SK-N-SH treated with all-trans-retinoic acid at 6 μM for 48 hours (cell line): Measurements from ENCODE around the gene ARHGEF6.

Experiments
- ATAC-seq: fragments of 200-7000 bp; cut with Tn5 transposase; 3 replicates; pipeline ENCODE4 v1.9.1; 2020; ENCODE audit warnings: mild to moderate bottlenecking, moderate library complexity
- ARNTL ChIP-seq: fragments of 450-650 bp; formaldehyde crosslinking; IDR thresholded peaks from 2 replicates; pipeline ENCODE4 v1.5.0; 2020; ENCODE audit warnings: low read depth, mild to moderate bottlenecking, moderate library complexity, borderline replicate concordance
- BACH2 ChIP-seq: fragments of 250-450 bp; sonication (Bioruptor Pico); IDR thresholded peaks from 2 replicates; pipeline ENCODE4 v1.9.0; 2021; ENCODE audit warnings: mild to moderate bottlenecking, borderline replicate concordance
- CSDC2 ChIP-seq: fragments of 250-450 bp; sonication (Bioruptor Pico); IDR thresholded peaks from 2 replicates; pipeline ENCODE4 v1.5.0; 2020; ENCODE audit warnings: mild to moderate bottlenecking, moderate library complexity
- CSRNP3 ChIP-seq: fragments of 250-450 bp; sonication (Bioruptor Pico); IDR thresholded peaks from 2 replicates; pipeline ENCODE4 v1.5.1; 2021; ENCODE audit warnings: mild to moderate bottlenecking, moderate library complexity
- ESRRG ChIP-seq: fragments of 250-450 bp; sonication (Bioruptor Pico); IDR thresholded peaks from 2 replicates; pipeline ENCODE4 v1.6.1; 2021; ENCODE audit warnings: mild to moderate bottlenecking
- GLIS3 ChIP-seq: fragments of 250-450 bp; sonication (Bioruptor Pico); IDR thresholded peaks from 2 replicates; pipeline ENCODE4 v1.5.0; 2020; ENCODE audit warnings: mild to moderate bottlenecking, moderate library complexity
- ISL1 ChIP-seq: fragments of 250-450 bp; sonication (Bioruptor Pico); IDR thresholded peaks from 2 replicates; pipeline ENCODE4 v2.1.2; 2022; ENCODE audit warnings: mild to moderate bottlenecking, moderate library complexity
- OSR1 ChIP-seq: fragments of 250-450 bp; sonication (Bioruptor Pico); IDR thresholded peaks from 2 replicates; pipeline ENCODE4 v1.8.0; 2022; ENCODE audit warnings: moderate library complexity, mild to moderate bottlenecking, inconsistent platforms
- PATZ1 ChIP-seq: fragments of 250-450 bp; sonication (Bioruptor Pico); IDR thresholded peaks from 2 replicates; pipeline ENCODE4 v1.8.0; 2020; ENCODE audit warnings: mild to moderate bottlenecking, moderate library complexity, borderline replicate concordance
- POU6F1 ChIP-seq: fragments of 250-450 bp; sonication (Bioruptor Pico); IDR thresholded peaks from 2 replicates; pipeline ENCODE4 v1.8.0; 2021; ENCODE audit warnings: low read depth, mild to moderate bottlenecking, moderate library complexity, borderline replicate concordance
- PPARA ChIP-seq: fragments of 250-450 bp; sonication (Bioruptor Pico); IDR thresholded peaks from 2 replicates; pipeline ENCODE4 v1.5.0; 2020; ENCODE audit warnings: mild to moderate bottlenecking, borderline replicate concordance
- RARB ChIP-seq: fragments of 250-450 bp; sonication (Bioruptor Pico); IDR thresholded peaks from 2 replicates; pipeline ENCODE4 v1.8.0; 2021; ENCODE audit warnings: mild to moderate bottlenecking, moderate library complexity
- SNAI2 ChIP-seq: fragments of 250-450 bp; sonication (Bioruptor Pico); IDR thresholded peaks from 2 replicates; pipeline ENCODE4 v1.5.0; 2020; ENCODE audit warnings: mild to moderate bottlenecking, moderate library complexity
- TCF4 ChIP-seq: fragments of 250-450 bp; sonication (Bioruptor Pico); IDR thresholded peaks from 2 replicates; pipeline ENCODE4 v1.8.0; 2021; ENCODE audit warnings: mild to moderate bottlenecking, moderate library complexity, borderline replicate concordance
- TOX ChIP-seq: fragments of 250-450 bp; sonication (Bioruptor Pico); IDR thresholded peaks from 2 replicates; pipeline ENCODE4 v1.8.0; 2021; ENCODE audit warnings: mild to moderate bottlenecking, moderate library complexity, borderline replicate concordance
- TSHZ2 ChIP-seq: fragments of 250-450 bp; sonication (Bioruptor Pico); IDR thresholded peaks from 2 replicates; pipeline ENCODE4 v1.5.0; 2020; ENCODE audit warnings: mild to moderate bottlenecking, moderate library complexity
- ZC3H10 ChIP-seq: fragments of 250-450 bp; sonication (Bioruptor Pico); IDR thresholded peaks from 2 replicates; pipeline ENCODE4 v1.5.1; 2021; ENCODE audit warnings: mild to moderate bottlenecking, moderate library complexity
- ZFP3 ChIP-seq: fragments of 250-450 bp; sonication (Bioruptor Pico); IDR thresholded peaks from 2 replicates; pipeline ENCODE4 v1.5.0; 2020; ENCODE audit warnings: mild to moderate bottlenecking, moderate library complexity
- ZFP30 ChIP-seq: fragments of 450-650 bp; formaldehyde crosslinking; IDR thresholded peaks from 2 replicates; pipeline ENCODE4 v1.5.0; 2022; ENCODE audit warnings: mild to moderate bottlenecking, moderate library complexity
- ZNF565 ChIP-seq: fragments of 450-650 bp; formaldehyde crosslinking; conservative IDR thresholded peaks from 2 replicates; pipeline ENCODE4 v1.5.0; 2020; ENCODE audit warnings: low read depth, mild to moderate bottlenecking, moderate library complexity
- ZNF70 ChIP-seq: fragments of 450-650 bp; formaldehyde crosslinking; IDR thresholded peaks from 2 replicates; pipeline ENCODE4 v1.5.0; 2020; ENCODE audit warnings: mild to moderate bottlenecking, moderate library complexity
- ZNF8 ChIP-seq: fragments of 450-650 bp; formaldehyde crosslinking; IDR thresholded peaks from 2 replicates; pipeline ENCODE4 v1.5.0; 2020; ENCODE audit warnings: mild to moderate bottlenecking, moderate library complexity

The ARHGEF6 gene

GRCh38 chrX:136783159-136783558 lies 2.4 kb upstream of the ARHGEF6 start:
- no peak for ATAC-seq
- no peak for TF ChIP-seq ZFP3 (CRISPR knock-in tag)
- no peak for TF ChIP-seq SNAI2 (CRISPR knock-in tag)
- no peak for TF ChIP-seq BACH2
- TF ChIP-seq RARB (CRISPR knock-in tag) = no peak
- no peak for TF ChIP-seq ESRRG
- TF ChIP-seq ISL1 (CRISPR knock-in tag) = no peak
- TF ChIP-seq ZFP30 = no peak

- ATAC-seq = peak; percentile 69
- TF ChIP-seq ZNF8 (CRISPR knock-in tag) (no peak), CSDC2 (no peak), SNAI2 (CRISPR knock-in tag) (no peak), ZC3H10 (CRISPR knock-in tag) (no peak), GLIS3 (CRISPR knock-in tag) (no peak), ARNTL (CRISPR knock-in tag) (no peak), ZNF70 (CRISPR knock-in tag) (no peak), ISL1 (CRISPR knock-in tag) (no peak), TCF4 (CRISPR knock-in tag) (no peak), BACH2 (no peak), TOX (CRISPR knock-in tag) (no peak), ZNF565 (CRISPR knock-in tag) (no peak), ZFP3 (CRISPR knock-in tag) (no peak), POU6F1 (CRISPR knock-in tag) (no peak), OSR1 (CRISPR knock-in tag) (no peak), ZFP30 (no peak)
Measured at GRCh38 chrX:136781180-136781797, 557 bp upstream of the ARHGEF6 start.

- TF ChIP-seq ESRRG (no peak), CSDC2 (no peak), POU6F1 (CRISPR knock-in tag) (no peak), ZFP3 (CRISPR knock-in tag) (no peak), TOX (CRISPR knock-in tag) (no peak), ISL1 (CRISPR knock-in tag) (no peak), ZFP30 (no peak), ZNF70 (CRISPR knock-in tag) (no peak), CSRNP3 (CRISPR knock-in tag) (no peak)
- ATAC-seq = peak; percentile 50; the same call in 2 of the 3 replicates
Measured at GRCh38 chrX:136780241-136780640, 491 bp downstream of the ARHGEF6 start.

- TF ChIP-seq SNAI2 (CRISPR knock-in tag) = no peak
- no peak for TF ChIP-seq ZFP3 (CRISPR knock-in tag)
- no peak for TF ChIP-seq ZNF8 (CRISPR knock-in tag)
- TF ChIP-seq ZNF565 (CRISPR knock-in tag) = no peak
- no peak for TF ChIP-seq GLIS3 (CRISPR knock-in tag)
- no peak for TF ChIP-seq ISL1 (CRISPR knock-in tag)
- no peak for TF ChIP-seq BACH2
- ATAC-seq = no peak
Measured at GRCh38 chrX:136779346-136779781, 1.4 kb downstream of the ARHGEF6 start.

- no peak for ATAC-seq
- TF ChIP-seq ZC3H10 (CRISPR knock-in tag) (no peak), ISL1 (CRISPR knock-in tag) (no peak), CSRNP3 (CRISPR knock-in tag) (no peak), SNAI2 (CRISPR knock-in tag) (no peak), ZNF565 (CRISPR knock-in tag) (no peak), ZNF70 (CRISPR knock-in tag) (no peak), RARB (CRISPR knock-in tag) (no peak), TCF4 (CRISPR knock-in tag) (no peak), TSHZ2 (CRISPR knock-in tag) (no peak), PPARA (CRISPR knock-in tag) (no peak), PATZ1 (CRISPR knock-in tag) (no peak), ARNTL (CRISPR knock-in tag) (no peak)
Measured at GRCh38 chrX:136778916-136779315, 1.8 kb downstream of the ARHGEF6 start.
